Astrocyte (in vitro differentiated cells and primary cell): ENCODE data around the gene PALB2.

Experiments
- CTCF ChIP-seq: IDR thresholded peaks from 2 replicates; pipeline ENCODE4 v1.5.1; 2011; ENCODE audit warnings: low read depth, mild to moderate bottlenecking, inconsistent platforms, low read length, moderate library complexity; ENCODE audit not compliant: insufficient read depth
- EZH2 ChIP-seq: IDR thresholded peaks from 2 replicates; pipeline ENCODE4 v1.6.1; 2012; ENCODE audit warnings: mild to moderate bottlenecking, low read length, inconsistent platforms; ENCODE audit not compliant: insufficient read depth

GRCh38 chr16:23595951-23596720, 45.0 kb downstream of the PALB2 start, which contains the start of gene NDUFAB1:
- TF ChIP-seq EZH2 (no peak), CTCF (peak; percentile 81)
